ENCODE data around the gene CNPY1.

The CNPY1 gene

DNA sequence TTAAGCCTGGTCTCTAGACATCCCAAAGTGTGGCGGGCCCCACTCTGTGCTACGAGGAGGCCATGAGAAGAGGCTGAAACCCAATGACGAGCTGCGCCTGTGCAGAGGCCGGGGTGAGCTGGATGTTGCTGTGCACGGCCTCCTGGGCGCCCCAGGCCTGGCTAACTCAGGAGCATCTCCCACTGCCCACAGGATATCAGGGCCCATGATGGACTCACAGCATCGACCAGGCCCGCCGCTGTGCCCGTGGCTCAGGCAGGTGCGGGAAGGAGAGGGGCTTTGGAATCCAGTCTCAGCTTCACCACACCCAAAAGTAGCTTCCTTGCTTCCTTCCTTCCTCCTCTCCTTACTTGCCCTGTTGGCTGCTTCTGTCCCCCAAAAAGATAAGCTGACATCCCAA lies 4.6 kb upstream of the CNPY1 start:
- TF ChIP-seq TAF1 (IDR thresholded peaks at IDR 0.05; ENCODE audit: low read depth), result no peak
- TF ChIP-seq NFIC (IDR thresholded peaks at IDR 0.05), result no peak
- no peak for TF ChIP-seq TEAD4 (IDR thresholded peaks at IDR 0.05)
- no peak for TF ChIP-seq RAD21 (IDR thresholded peaks at IDR 0.05; ENCODE audit: low read depth)
- TF ChIP-seq, protein P1, sequence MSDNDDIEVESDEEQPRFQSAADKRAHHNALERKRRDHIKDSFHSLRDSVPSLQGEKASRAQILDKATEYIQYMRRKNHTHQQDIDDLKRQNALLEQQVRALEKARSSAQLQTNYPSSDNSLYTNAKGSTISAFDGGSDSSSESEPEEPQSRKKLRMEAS (IDR thresholded peaks at IDR 0.05), result no peak
- TF ChIP-seq ZBTB7A (IDR thresholded peaks at IDR 0.05; ENCODE audit: low read depth), result no peak
- TF ChIP-seq, protein P2, sequence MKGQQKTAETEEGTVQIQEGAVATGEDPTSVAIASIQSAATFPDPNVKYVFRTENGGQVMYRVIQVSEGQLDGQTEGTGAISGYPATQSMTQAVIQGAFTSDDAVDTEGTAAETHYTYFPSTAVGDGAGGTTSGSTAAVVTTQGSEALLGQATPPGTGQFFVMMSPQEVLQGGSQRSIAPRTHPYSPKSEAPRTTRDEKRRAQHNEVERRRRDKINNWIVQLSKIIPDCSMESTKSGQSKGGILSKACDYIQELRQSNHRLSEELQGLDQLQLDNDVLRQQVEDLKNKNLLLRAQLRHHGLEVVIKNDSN (IDR thresholded peaks at IDR 0.05), result no peak
- TF ChIP-seq, protein P3, sequence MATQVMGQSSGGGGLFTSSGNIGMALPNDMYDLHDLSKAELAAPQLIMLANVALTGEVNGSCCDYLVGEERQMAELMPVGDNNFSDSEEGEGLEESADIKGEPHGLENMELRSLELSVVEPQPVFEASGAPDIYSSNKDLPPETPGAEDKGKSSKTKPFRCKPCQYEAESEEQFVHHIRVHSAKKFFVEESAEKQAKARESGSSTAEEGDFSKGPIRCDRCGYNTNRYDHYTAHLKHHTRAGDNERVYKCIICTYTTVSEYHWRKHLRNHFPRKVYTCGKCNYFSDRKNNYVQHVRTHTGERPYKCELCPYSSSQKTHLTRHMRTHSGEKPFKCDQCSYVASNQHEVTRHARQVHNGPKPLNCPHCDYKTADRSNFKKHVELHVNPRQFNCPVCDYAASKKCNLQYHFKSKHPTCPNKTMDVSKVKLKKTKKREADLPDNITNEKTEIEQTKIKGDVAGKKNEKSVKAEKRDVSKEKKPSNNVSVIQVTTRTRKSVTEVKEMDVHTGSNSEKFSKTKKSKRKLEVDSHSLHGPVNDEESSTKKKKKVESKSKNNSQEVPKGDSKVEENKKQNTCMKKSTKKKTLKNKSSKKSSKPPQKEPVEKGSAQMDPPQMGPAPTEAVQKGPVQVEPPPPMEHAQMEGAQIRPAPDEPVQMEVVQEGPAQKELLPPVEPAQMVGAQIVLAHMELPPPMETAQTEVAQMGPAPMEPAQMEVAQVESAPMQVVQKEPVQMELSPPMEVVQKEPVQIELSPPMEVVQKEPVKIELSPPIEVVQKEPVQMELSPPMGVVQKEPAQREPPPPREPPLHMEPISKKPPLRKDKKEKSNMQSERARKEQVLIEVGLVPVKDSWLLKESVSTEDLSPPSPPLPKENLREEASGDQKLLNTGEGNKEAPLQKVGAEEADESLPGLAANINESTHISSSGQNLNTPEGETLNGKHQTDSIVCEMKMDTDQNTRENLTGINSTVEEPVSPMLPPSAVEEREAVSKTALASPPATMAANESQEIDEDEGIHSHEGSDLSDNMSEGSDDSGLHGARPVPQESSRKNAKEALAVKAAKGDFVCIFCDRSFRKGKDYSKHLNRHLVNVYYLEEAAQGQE (IDR thresholded peaks at IDR 0.05; ENCODE audit: low read depth), result no peak
- TF ChIP-seq YY1 (IDR thresholded peaks at IDR 0.05; ENCODE audit: low read depth), result no peak
- no peak for TF ChIP-seq EP300 (IDR thresholded peaks at IDR 0.05; ENCODE audit: borderline replicate concordance)
- TF ChIP-seq EGR1 (IDR thresholded peaks at IDR 0.05), result no peak
- no peak for TF ChIP-seq FOXM1 (IDR thresholded peaks at IDR 0.05; ENCODE audit: borderline replicate concordance, low read depth)
- no peak for TF ChIP-seq CREB1 (IDR thresholded peaks at IDR 0.05; ENCODE audit: low read depth)

DNA sequence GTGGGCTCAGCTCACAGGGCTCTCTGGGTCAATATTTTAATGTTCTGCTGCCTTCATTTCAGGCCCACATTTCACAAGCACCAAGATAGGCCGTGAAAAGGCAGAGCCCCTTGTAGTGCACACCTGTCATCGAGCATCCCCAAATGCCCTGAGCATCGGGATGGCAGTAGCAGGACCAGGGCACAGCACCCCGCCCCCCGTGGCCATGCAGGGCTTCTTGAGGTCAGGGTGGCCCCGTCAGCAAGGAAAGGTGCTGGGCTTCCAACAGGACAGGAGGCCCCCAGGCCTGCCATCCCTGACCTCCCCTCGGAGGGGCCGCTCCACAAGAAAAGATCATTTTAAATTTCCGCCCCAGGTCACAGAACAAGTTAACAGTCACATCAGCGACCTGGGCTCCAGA lies 2.9 kb upstream of the CNPY1 start:
- TF ChIP-seq ZBTB7A (IDR thresholded peaks at IDR 0.05; ENCODE audit: low read depth) (no peak), TAF1 (IDR thresholded peaks at IDR 0.05; ENCODE audit: low read depth) (no peak), FOXM1 (IDR thresholded peaks at IDR 0.05; ENCODE audit: borderline replicate concordance, low read depth) (no peak)
- TF ChIP-seq, protein P3 (IDR thresholded peaks at IDR 0.05; ENCODE audit: low read depth), result no peak
- TF ChIP-seq, protein P1 (IDR thresholded peaks at IDR 0.05), result no peak
- TF ChIP-seq, protein P2 (IDR thresholded peaks at IDR 0.05), result no peak

DNA sequence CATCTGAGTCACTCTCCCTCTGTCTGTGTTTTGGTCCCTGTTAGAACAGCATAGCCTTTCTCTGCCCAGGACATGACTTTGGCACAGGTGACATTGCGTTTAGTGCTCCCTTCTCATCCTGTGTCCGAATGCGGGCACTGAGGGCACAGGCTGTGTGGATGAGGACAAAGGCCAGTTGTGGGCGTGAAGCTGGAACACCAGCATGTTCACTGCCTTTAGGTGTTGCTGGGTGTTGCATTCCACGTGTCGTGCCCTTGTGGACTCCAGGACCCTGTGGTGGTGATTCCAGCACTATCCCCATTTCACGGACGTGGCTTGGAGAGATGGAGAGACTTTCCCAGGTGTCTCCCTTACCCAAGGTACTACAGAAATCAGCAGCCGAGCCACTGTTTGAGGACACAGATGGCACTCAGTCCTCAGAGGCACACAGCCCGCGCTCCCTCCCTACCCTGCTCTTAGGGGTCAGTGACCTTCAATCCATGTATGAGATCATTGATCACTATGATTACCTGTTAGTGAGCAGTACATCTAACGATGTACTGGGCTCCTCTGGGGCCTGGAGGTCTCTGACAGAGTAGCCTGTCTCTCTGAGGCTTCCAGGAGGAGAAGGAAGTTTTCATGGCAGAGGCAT lies 917 bp upstream of the CNPY1 start:
- no peak for TF ChIP-seq RAD21 (IDR thresholded peaks at IDR 0.05; ENCODE audit: low read depth)
- TF ChIP-seq CREB1 (IDR thresholded peaks at IDR 0.05; ENCODE audit: low read depth), result no peak
- TF ChIP-seq, protein P3 (IDR thresholded peaks at IDR 0.05; ENCODE audit: low read depth), result no peak
- no peak for TF ChIP-seq EGR1 (IDR thresholded peaks at IDR 0.05)
- TF ChIP-seq CEBPB (IDR thresholded peaks at IDR 0.05), result no peak
- TF ChIP-seq TCF12 (IDR thresholded peaks at IDR 0.05; ENCODE audit: low read depth), result no peak
- TF ChIP-seq YY1 (IDR thresholded peaks at IDR 0.05; ENCODE audit: low read depth), result no peak
- TF ChIP-seq NFIC (IDR thresholded peaks at IDR 0.05), result no peak
- TF ChIP-seq, protein P1 (IDR thresholded peaks at IDR 0.05), result no peak
- no peak for TF ChIP-seq TEAD4 (IDR thresholded peaks at IDR 0.05)
- TF ChIP-seq, protein P2 (IDR thresholded peaks at IDR 0.05), result no peak
- no peak for TF ChIP-seq TAF1 (IDR thresholded peaks at IDR 0.05; ENCODE audit: low read depth)
- no peak for TF ChIP-seq FOXM1 (IDR thresholded peaks at IDR 0.05; ENCODE audit: borderline replicate concordance, low read depth)
- no peak for TF ChIP-seq EP300 (IDR thresholded peaks at IDR 0.05; ENCODE audit: borderline replicate concordance)

DNA sequence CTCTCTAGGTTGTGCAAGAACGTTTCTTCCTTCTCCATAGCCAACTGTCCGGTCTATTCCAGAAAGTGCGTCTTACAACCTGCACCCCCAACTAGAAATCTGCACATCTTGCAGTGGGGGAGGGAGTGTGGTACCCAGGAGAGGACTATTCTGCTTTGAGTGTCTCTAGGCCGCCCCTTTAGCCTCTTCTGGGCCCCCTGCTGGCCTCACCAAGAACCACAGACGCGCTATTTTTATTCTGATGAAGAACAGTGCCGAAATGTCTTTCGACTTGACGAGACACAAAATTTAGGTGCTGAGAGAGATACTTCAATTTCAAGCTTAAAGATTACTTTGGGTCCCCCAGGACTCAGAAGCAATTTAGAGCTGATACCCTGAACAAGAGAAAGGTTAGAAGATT lies 1.0 kb downstream of the CNPY1 start:
- TF ChIP-seq RAD21 (IDR thresholded peaks at IDR 0.05; ENCODE audit: low read depth) (no peak), TCF12 (IDR thresholded peaks at IDR 0.05; ENCODE audit: low read depth) (no peak)
- TF ChIP-seq, protein P3 (IDR thresholded peaks at IDR 0.05; ENCODE audit: low read depth), result no peak
